ENCODE results near the gene FBXO22. TPM values are rescaled to one million over a fixed set of nuclear protein-coding genes. Genes with fewer than 3 reads are reported as not detected.
A peak's percentile ranks its signal among the peaks of the same experiment; 100 is the strongest.

The FBXO22 gene
- total and polyA plus RNA-seq, 10 of the 15 experiments (the other 5 are each of a cell fraction or from before 2014, with no cell fraction given): 15.2 to 110 (median 42.8) TPM

DNA sequence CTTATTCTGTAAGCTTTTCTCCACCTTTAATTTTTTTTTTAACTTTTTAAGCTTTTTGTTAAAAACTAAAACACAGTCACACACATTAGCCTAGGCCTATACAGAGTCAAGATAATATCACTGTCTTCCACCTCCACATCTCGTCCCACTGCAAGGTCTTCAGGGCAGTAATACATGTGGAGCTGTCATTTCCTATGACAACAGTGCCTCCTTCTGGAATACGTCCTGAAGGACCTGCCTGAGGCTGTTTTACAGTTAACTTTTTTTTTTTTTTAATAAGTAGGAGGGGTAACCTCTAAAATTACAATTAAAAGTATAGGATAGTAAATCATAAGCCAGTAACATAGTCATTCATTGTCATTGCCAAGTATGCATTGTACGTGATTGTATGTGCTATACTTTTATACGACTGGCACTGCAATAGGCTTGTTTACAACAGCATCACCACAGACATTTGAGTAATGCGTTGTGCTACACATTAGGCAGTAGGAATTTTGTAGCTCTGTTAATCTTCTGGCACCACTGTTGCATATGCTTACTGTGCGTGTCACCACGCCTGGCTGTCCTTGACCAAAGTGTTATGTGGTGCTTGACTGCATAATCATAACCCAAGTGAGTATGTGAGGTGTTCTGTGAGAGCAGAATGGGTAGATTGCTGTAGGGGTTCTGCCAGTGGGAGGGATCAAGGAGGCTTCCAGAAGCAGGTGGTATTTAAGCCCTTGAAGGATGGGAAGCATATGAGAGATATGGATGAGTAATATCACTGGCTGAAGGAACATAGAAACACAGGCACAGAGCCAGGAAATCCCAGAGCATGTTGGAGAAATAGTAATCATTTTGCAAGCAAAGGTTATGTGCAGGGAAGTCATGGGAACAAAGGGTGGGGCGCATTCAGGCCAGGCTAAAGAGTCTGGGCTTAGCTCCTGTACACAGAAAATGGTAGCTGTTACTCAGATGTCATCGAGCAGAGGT is 18.3 kb downstream of the FBXO22 start:
- no peak overlapping the region for H3K4me2 ChIP-seq (ENCODE audit: control insufficient read depth, insufficient read depth)
- H4K20me1 ChIP-seq (ENCODE audit: control insufficient read depth, insufficient read depth): no peaks in the 10 kb centered on the region
- H3K36me3 ChIP-seq (ENCODE audit: control insufficient read depth in 2 of 2, insufficient read depth in 2 of 2, low read length in 1 of 2): peaks cover 9 to 15% of the 10 kb centered on the region in 2 experiments; a peak in 3 of 4 replicates
- ChIA-PET CTCF (interaction anchor here (0.7 to 3.7 kb wide), 13 partner anchors 9 to 218 kb away, joined by 3 to 22 read pairs (median 4); partner anchors contain the start of gene FBXO22), POLR2A (no interaction called here), RAD21 (ENCODE audit: unreplicated experiment) (interaction anchor here (1.2 to 1.3 kb wide), 2 partner anchors 112 to 217 kb away, joined by 5 to 6 read pairs; no protein-coding TSS in a partner anchor), SMC1A (ENCODE audit: uncharacterized antibody, unreplicated experiment) (interaction anchor here (0.6 to 3.1 kb wide), 7 partner anchors 9 to 139 kb away, joined by 3 to 12 read pairs (median 5); no protein-coding TSS in a partner anchor)
- in situ Hi-C loops (cut with MboI) (no loop called here), intact Hi-C loops (cut with micrococcal nuclease; ENCODE audit: unreplicated experiment) (no loop called here)
- no peaks in the 10 kb centered on the region for H3K9me3 ChIP-seq (replicated peaks; ENCODE audit: control insufficient read depth, insufficient read depth, low read length)
- H3K4me1 ChIP-seq (ENCODE audit: control insufficient read depth, insufficient read depth, low read length): peaks cover 4% of the 10 kb centered on the region; the same call in 1 of the 2 replicates
- no peak overlapping the region for H3K4me3 ChIP-seq
- 91% methylated on average over 9 of the region's 9 CpGs for WGBS (ENCODE audit: insufficient coverage, insufficient replicate concordance, low lambda C conversion rate, missing lambda C conversion rate)
- DNase-seq (ENCODE audit: low read depth, low spot score) (no peak), FAIRE-seq (no peak), ATAC-seq (peak; percentile 42; the same call in 2 of the 3 replicates)
- TF ChIP-seq STAT3 (IDR thresholded peaks at IDR 0.05; ENCODE audit: low read depth, low read length) (no peak), BMI1 (IDR thresholded peaks at IDR 0.05; ENCODE audit: borderline replicate concordance) (no peak), ZBED1 (IDR thresholded peaks at IDR 0.05; ENCODE audit: borderline replicate concordance) (no peak), CREB1 (IDR thresholded peaks at IDR 0.05; ENCODE audit: low read depth) (no peak), PAX8 (IDR thresholded peaks at IDR 0.05) (no peak), ASH2L (IDR thresholded peaks at IDR 0.05; ENCODE audit: borderline replicate concordance, low read depth) (no peak), SUPT20H (IDR thresholded peaks at IDR 0.05; ENCODE audit: borderline replicate concordance, control insufficient read depth, low read depth, low read length) (no peak), RAD21 (IDR thresholded peaks at IDR 0.05; ENCODE audit: insufficient read depth, low read depth, low read length) (peak; percentile 55), RELA (IDR thresholded peaks at IDR 0.05; ENCODE audit: borderline replicate concordance, partially characterized antibody) (no peak)
- TF ChIP-seq, protein P1, sequence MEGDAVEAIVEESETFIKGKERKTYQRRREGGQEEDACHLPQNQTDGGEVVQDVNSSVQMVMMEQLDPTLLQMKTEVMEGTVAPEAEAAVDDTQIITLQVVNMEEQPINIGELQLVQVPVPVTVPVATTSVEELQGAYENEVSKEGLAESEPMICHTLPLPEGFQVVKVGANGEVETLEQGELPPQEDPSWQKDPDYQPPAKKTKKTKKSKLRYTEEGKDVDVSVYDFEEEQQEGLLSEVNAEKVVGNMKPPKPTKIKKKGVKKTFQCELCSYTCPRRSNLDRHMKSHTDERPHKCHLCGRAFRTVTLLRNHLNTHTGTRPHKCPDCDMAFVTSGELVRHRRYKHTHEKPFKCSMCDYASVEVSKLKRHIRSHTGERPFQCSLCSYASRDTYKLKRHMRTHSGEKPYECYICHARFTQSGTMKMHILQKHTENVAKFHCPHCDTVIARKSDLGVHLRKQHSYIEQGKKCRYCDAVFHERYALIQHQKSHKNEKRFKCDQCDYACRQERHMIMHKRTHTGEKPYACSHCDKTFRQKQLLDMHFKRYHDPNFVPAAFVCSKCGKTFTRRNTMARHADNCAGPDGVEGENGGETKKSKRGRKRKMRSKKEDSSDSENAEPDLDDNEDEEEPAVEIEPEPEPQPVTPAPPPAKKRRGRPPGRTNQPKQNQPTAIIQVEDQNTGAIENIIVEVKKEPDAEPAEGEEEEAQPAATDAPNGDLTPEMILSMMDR (IDR thresholded peaks at IDR 0.05 in 2 of 3, conservative IDR thresholded peaks at IDR 0.05 in 1 of 3; ENCODE audit: control insufficient read depth in 2 of 3, extremely low read depth in 1 of 3, insufficient read depth in 1 of 3, low read depth in 3 of 3, low read length in 3 of 3): peak; percentile 18 to 29 (median 26); a peak in 4 of 6 replicates
- TF ChIP-seq, protein P2, sequence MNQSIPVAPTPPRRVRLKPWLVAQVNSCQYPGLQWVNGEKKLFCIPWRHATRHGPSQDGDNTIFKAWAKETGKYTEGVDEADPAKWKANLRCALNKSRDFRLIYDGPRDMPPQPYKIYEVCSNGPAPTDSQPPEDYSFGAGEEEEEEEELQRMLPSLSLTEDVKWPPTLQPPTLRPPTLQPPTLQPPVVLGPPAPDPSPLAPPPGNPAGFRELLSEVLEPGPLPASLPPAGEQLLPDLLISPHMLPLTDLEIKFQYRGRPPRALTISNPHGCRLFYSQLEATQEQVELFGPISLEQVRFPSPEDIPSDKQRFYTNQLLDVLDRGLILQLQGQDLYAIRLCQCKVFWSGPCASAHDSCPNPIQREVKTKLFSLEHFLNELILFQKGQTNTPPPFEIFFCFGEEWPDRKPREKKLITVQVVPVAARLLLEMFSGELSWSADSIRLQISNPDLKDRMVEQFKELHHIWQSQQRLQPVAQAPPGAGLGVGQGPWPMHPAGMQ (IDR thresholded peaks at IDR 0.05; ENCODE audit: borderline replicate concordance): no peak
- H3K27me3 ChIP-seq (replicated peaks in 1 of 2; ENCODE audit: control insufficient read depth in 2 of 2, insufficient read depth in 2 of 2, low read length in 1 of 2): no peaks in the 10 kb centered on the region
- H2AFZ ChIP-seq (ENCODE audit: control insufficient read depth, low read depth, low read length): no peak overlapping the region
- H3K9ac ChIP-seq (ENCODE audit: control insufficient read depth, insufficient read depth, low read length): no peak overlapping the region
- no TSS peak for BruUV-seq (replicated peaks)
- H3K27ac ChIP-seq (ENCODE audit: control insufficient read depth, insufficient read depth): no peak overlapping the region
- H3K79me2 ChIP-seq (ENCODE audit: control insufficient read depth, insufficient read depth, low read length): peaks cover 9% of the 10 kb centered on the region
